Transverse colon (tissue), 4 donors: ENCODE data around the gene MYADM.

Experiments used
- CTCF ChIP-seq, 5 experiments: fragments of 200-600 bp in 3 of 5; fragments of 450-650 bp in 2 of 5; sonication (generic) in 3 of 5; IDR thresholded peaks; 1 replicate in 2 of 5; 2 replicates in 3 of 5; pipeline ENCODE4 v1.5.1; 2016 to 2017; ENCODE audit warnings: antibody characterized with exemption in 5 of 5, inconsistent platforms in 3 of 5, mild to moderate bottlenecking in 2 of 5, moderate library complexity in 1 of 5
- EP300 ChIP-seq: sonication (generic); formaldehyde crosslinking; IDR thresholded peaks from one replicate; pipeline ENCODE4 v1.6.1; 2017; ENCODE audit warnings: antibody characterized with exemption, low read depth
- POLR2A ChIP-seq: fragments of 450-650 bp; IDR thresholded peaks from one replicate; pipeline ENCODE4 v1.6.1; 2016; ENCODE audit warnings: antibody characterized with exemption, mild to moderate bottlenecking, moderate library complexity
- POLR2AphosphoS5 ChIP-seq, 3 donors: sonication (generic); formaldehyde crosslinking; IDR thresholded peaks; one replicate each; pipeline ENCODE4 v1.6.1; 2016; ENCODE audit warnings: antibody characterized with exemption in 3 of 3

DNA sequence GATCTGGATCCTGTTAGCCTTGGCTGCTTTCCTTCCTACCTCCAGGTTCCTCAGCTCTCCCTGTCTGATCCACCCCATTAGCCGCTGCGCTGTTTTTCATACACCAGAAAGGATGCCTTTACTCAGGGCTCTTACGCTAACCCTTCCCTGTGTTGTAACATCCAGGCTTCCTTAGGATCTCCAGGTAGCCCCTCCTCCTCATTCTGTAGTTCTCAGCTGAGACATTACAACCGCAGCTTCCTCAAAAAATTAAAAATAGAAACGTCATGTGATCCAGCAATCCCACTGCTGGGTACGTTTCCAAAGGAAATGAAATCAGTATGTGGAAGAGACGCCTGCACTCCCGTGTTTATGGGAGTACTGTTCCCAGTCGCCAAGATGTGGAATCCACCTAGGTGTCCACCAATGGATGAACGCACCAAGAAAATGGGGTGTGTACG is 18.4 kb upstream of the MYADM start:
- TF ChIP-seq CTCF (IDR thresholded peaks at IDR 0.05) (no peak), POLR2AphosphoS5 (IDR thresholded peaks at IDR 0.05) (no peak), POLR2A (no peak), EP300 (no peak)
